ENCODE measurements around the gene LCE3D. TPM values are rescaled to one million over a fixed set of nuclear protein-coding genes. Genes with fewer than 3 reads are reported as not detected.
"Not testable (repeated sequence)": the region's sequence is repeated elsewhere in the genome, so short reads cannot be mapped to it uniquely, and the experiment has no call there.

LCE3D gene
- total RNA-seq, 1 donor from 2014 or later = not detected

GRCh38 chr1:152565535-152566215 lies 14.6 kb downstream of the LCE3D start:
- Mint-ChIP-seq H3K27ac (no peak overlapping the region), H3K27me3 (ENCODE audit: low read depth) (peaks cover 4% of the 10 kb centered on the region), H3K36me3 (ENCODE audit: low read depth) (no peaks in the 10 kb centered on the region), H3K4me3 (ENCODE audit: low read depth) (no peak overlapping the region), H3K4me1 (ENCODE audit: low read depth) (no peaks in the 10 kb centered on the region), H3K9me3 (peaks cover 5% of the 10 kb centered on the region)
- no peak for DNase-seq (ENCODE audit: low spot score)
- intact Hi-C loops (cut with micrococcal nuclease) = no loop called here

GRCh38 chr1:152565115-152565514 lies 15.2 kb downstream of the LCE3D start:
- H3K27ac Mint-ChIP-seq = no peak overlapping the region
- H3K27me3 Mint-ChIP-seq (ENCODE audit: low read depth) = peaks cover 4% of the 10 kb centered on the region
- intact Hi-C loops (cut with micrococcal nuclease) = no loop called here
- no peaks in the 10 kb centered on the region for H3K4me1 Mint-ChIP-seq (ENCODE audit: low read depth)
- no peak overlapping the region for H3K4me3 Mint-ChIP-seq (ENCODE audit: low read depth)
- no peaks in the 10 kb centered on the region for H3K36me3 Mint-ChIP-seq (ENCODE audit: low read depth)
- DNase-seq (ENCODE audit: low spot score) = no peak
- peaks cover 5% of the 10 kb centered on the region for H3K9me3 Mint-ChIP-seq

GRCh38 chr1:152548358-152548757 lies 32.0 kb downstream of the LCE3D start:
- H3K9me3 Mint-ChIP-seq; DNase-seq (ENCODE audit: low spot score); intact Hi-C loops (cut with micrococcal nuclease); H3K27ac Mint-ChIP-seq; H3K36me3 Mint-ChIP-seq (ENCODE audit: low read depth); H3K27me3 Mint-ChIP-seq (ENCODE audit: low read depth); H3K4me1 Mint-ChIP-seq (ENCODE audit: low read depth); H3K4me3 Mint-ChIP-seq (ENCODE audit: low read depth): not testable (repeated sequence)

GRCh38 chr1:152546704-152547103 lies 33.6 kb downstream of the LCE3D start:
- H3K27ac Mint-ChIP-seq = no peak overlapping the region
- H3K36me3 Mint-ChIP-seq (ENCODE audit: low read depth) = no peaks in the 10 kb centered on the region
- intact Hi-C loops (cut with micrococcal nuclease) = no loop called here
- no peaks in the 10 kb centered on the region for H3K9me3 Mint-ChIP-seq
- no peaks in the 10 kb centered on the region for H3K4me1 Mint-ChIP-seq (ENCODE audit: low read depth)
- no peaks in the 10 kb centered on the region for H3K27me3 Mint-ChIP-seq (ENCODE audit: low read depth)
- DNase-seq (ENCODE audit: low spot score) = no peak
- H3K4me3 Mint-ChIP-seq (ENCODE audit: low read depth) = no peak overlapping the region

- Mint-ChIP-seq H3K27ac (no peak overlapping the region), H3K4me1 (ENCODE audit: low read depth) (no peaks in the 10 kb centered on the region), H3K4me3 (ENCODE audit: low read depth) (no peak overlapping the region), H3K9me3 (no peaks in the 10 kb centered on the region), H3K36me3 (ENCODE audit: low read depth) (no peaks in the 10 kb centered on the region), H3K27me3 (ENCODE audit: low read depth) (no peaks in the 10 kb centered on the region)
- no peak for DNase-seq (ENCODE audit: low spot score)
- intact Hi-C loops (cut with micrococcal nuclease) = no loop called here
Observed at GRCh38 chr1:152543820-152544219, 36.5 kb downstream of the LCE3D start.

- intact Hi-C loops (cut with micrococcal nuclease) = no loop called here
- no peaks in the 10 kb centered on the region for H3K36me3 Mint-ChIP-seq (ENCODE audit: low read depth)
- DNase-seq (ENCODE audit: low spot score) = no peak
- H3K4me3 Mint-ChIP-seq (ENCODE audit: low read depth) = no peak overlapping the region
- H3K9me3 Mint-ChIP-seq = no peaks in the 10 kb centered on the region
- H3K27ac Mint-ChIP-seq = no peak overlapping the region
- H3K27me3 Mint-ChIP-seq (ENCODE audit: low read depth) = no peaks in the 10 kb centered on the region
- H3K4me1 Mint-ChIP-seq (ENCODE audit: low read depth) = no peaks in the 10 kb centered on the region
Observed at GRCh38 chr1:152539901-152540300, 40.4 kb downstream of the LCE3D start.

GRCh38 chr1:152537496-152537895 lies 42.8 kb downstream of the LCE3D start:
- Mint-ChIP-seq H3K4me1 (ENCODE audit: low read depth) (no peaks in the 10 kb centered on the region), H3K27ac (no peak overlapping the region), H3K27me3 (ENCODE audit: low read depth) (peaks cover 3% of the 10 kb centered on the region)

GRCh38 chr1:152535774-152536173 lies 44.5 kb downstream of the LCE3D start:
- no peaks in the 10 kb centered on the region for H3K4me1 Mint-ChIP-seq (ENCODE audit: low read depth)
- H3K9me3 Mint-ChIP-seq = no peaks in the 10 kb centered on the region
- intact Hi-C loops (cut with micrococcal nuclease) = no loop called here
- no peak overlapping the region for H3K27ac Mint-ChIP-seq
- H3K4me3 Mint-ChIP-seq (ENCODE audit: low read depth) = no peak overlapping the region
- H3K36me3 Mint-ChIP-seq (ENCODE audit: low read depth) = no peaks in the 10 kb centered on the region
- no peak for DNase-seq (ENCODE audit: low spot score)
- peaks cover 8% of the 10 kb centered on the region for H3K27me3 Mint-ChIP-seq (ENCODE audit: low read depth)

More at GRCh38 chr1:152537496-152537895, 42.8 kb downstream of the LCE3D start:
- Mint-ChIP-seq H3K36me3 (ENCODE audit: low read depth) (no peaks in the 10 kb centered on the region), H3K4me3 (ENCODE audit: low read depth) (no peak overlapping the region), H3K9me3 (no peaks in the 10 kb centered on the region)
- DNase-seq (ENCODE audit: low spot score) = no peak
- intact Hi-C loops (cut with micrococcal nuclease) = no loop called here

- no peak overlapping the region for H3K4me3 Mint-ChIP-seq (ENCODE audit: low read depth)
- H3K27me3 Mint-ChIP-seq (ENCODE audit: low read depth) = peaks cover 24% of the 10 kb centered on the region
- no peak for DNase-seq (ENCODE audit: low spot score)
- H3K27ac Mint-ChIP-seq = no peak overlapping the region
- H3K4me1 Mint-ChIP-seq (ENCODE audit: low read depth) = no peaks in the 10 kb centered on the region
- intact Hi-C loops (cut with micrococcal nuclease) = no loop called here
- no peaks in the 10 kb centered on the region for H3K9me3 Mint-ChIP-seq
- no peaks in the 10 kb centered on the region for H3K36me3 Mint-ChIP-seq (ENCODE audit: low read depth)
Observed at GRCh38 chr1:152533327-152533938, 46.9 kb downstream of the LCE3D start.

Other genes with a start within 250 kb of the LCE3D start
- not detected in 2 replicates for gene FLG2, start 220.5 kb downstream of the LCE3D start, total RNA-seq
- gene CRNN, start 166.3 kb downstream of the LCE3D start, total RNA-seq = not detected in 2 replicates
- not detected in 2 replicates for gene LCE5A, start 69.7 kb downstream of the LCE3D start, total RNA-seq
- not detected in 2 replicates for gene CRCT1, start 66.0 kb downstream of the LCE3D start, total RNA-seq
- not detected in 2 replicates for gene LCE3E, start 13.7 kb downstream of the LCE3D start, total RNA-seq
- gene LCE3C, start 19.7 kb upstream of the LCE3D start, total RNA-seq = not detected in 2 replicates
- not detected in 2 replicates for gene LCE3B, start 33.3 kb upstream of the LCE3D start, total RNA-seq
- not detected in 2 replicates for gene LCE3A, start 42.6 kb upstream of the LCE3D start, total RNA-seq
- gene LCE2D, start 82.9 kb upstream of the LCE3D start, total RNA-seq = not detected in 2 replicates
- not detected in 2 replicates for gene LCE2C, start 94.8 kb upstream of the LCE3D start, total RNA-seq
- gene LCE2B, start 105.6 kb upstream of the LCE3D start, total RNA-seq = not detected in 2 replicates
- gene LCE2A, start 117.8 kb upstream of the LCE3D start, total RNA-seq = not detected in 2 replicates
- gene LCE4A, start 127.6 kb upstream of the LCE3D start, total RNA-seq = not detected in 2 replicates
- gene KPRP, start 177.5 kb upstream of the LCE3D start, total RNA-seq = not detected in 2 replicates
- not detected in 2 replicates for gene LCE1F, start 194.6 kb upstream of the LCE3D start, total RNA-seq
- gene LCE1E, start 205.7 kb upstream of the LCE3D start, total RNA-seq = not detected in 2 replicates
- gene LCE1D, start 216.2 kb upstream of the LCE3D start, total RNA-seq = not detected in 2 replicates
- gene LCE1C, start 226.1 kb upstream of the LCE3D start, total RNA-seq = not detected in 2 replicates
- not detected in 2 replicates for gene LCE1B, start 231.5 kb upstream of the LCE3D start, total RNA-seq
- gene LCE1A, start 247.0 kb upstream of the LCE3D start, total RNA-seq = not detected in 2 replicates